Neural cell (in vitro differentiated cells): ENCODE data around the gene SMCR8.

Source experiments
- EZH2 ChIP-seq: fragments of 200-600, 300-800 bp; shearing (Covaris generic), sonication (generic); IDR thresholded peaks from 2 replicates; pipeline ENCODE4 v1.6.1; 2014; ENCODE audit warnings: antibody characterized with exemption, low read length, borderline replicate concordance, mild to moderate bottlenecking; ENCODE audit not compliant: insufficient read depth, poor library complexity, severe bottlenecking
- MXI1 ChIP-seq: fragments of 450-650 bp; conservative IDR thresholded peaks from 2 replicates; pipeline ENCODE4 v1.6.1; 2014; ENCODE audit warnings: antibody characterized with exemption, mild to moderate bottlenecking; ENCODE audit not compliant: poor library complexity, severe bottlenecking
- RAD21 ChIP-seq: fragments of 450-650 bp; conservative IDR thresholded peaks from 2 replicates; pipeline ENCODE4 v1.6.1; 2014; ENCODE audit warnings: antibody characterized with exemption, mild to moderate bottlenecking, moderate library complexity
- TAF1 ChIP-seq: IDR thresholded peaks from 2 replicates; pipeline ENCODE4 v1.6.1; 2012; ENCODE audit warnings: low read depth
- TF ChIP-seq, protein P1 (sequence below): fragments of 450-650 bp; IDR thresholded peaks from 2 replicates; pipeline ENCODE4 v1.5.1; 2014; ENCODE audit warnings: antibody characterized with exemption, mild to moderate bottlenecking, moderate library complexity; ENCODE audit not compliant: poor library complexity, severe bottlenecking

DNA sequence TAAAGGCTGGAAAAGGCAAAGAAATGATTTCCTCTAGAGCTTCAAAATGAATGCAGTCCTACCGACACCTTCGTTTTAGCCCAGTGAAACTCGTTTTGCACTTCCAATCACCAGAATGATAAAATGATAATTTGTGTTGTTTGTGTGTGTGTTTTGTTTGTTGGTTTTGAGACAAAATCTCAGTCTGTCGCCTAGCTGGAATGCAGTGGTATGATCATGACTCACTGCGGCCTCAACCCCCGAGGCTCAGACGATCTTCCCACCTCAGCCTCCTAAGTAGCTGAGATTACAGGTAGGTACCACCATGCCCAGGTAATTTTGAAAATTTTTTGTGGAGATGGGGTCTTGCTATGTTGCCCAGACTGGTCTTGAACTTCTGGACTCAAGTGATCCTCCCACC lies 59.1 kb downstream of the SMCR8 start:
- TF ChIP-seq RAD21 (no peak), EZH2 (no peak), TAF1 (no peak), MXI1 (no peak)
- TF ChIP-seq, protein P1, sequence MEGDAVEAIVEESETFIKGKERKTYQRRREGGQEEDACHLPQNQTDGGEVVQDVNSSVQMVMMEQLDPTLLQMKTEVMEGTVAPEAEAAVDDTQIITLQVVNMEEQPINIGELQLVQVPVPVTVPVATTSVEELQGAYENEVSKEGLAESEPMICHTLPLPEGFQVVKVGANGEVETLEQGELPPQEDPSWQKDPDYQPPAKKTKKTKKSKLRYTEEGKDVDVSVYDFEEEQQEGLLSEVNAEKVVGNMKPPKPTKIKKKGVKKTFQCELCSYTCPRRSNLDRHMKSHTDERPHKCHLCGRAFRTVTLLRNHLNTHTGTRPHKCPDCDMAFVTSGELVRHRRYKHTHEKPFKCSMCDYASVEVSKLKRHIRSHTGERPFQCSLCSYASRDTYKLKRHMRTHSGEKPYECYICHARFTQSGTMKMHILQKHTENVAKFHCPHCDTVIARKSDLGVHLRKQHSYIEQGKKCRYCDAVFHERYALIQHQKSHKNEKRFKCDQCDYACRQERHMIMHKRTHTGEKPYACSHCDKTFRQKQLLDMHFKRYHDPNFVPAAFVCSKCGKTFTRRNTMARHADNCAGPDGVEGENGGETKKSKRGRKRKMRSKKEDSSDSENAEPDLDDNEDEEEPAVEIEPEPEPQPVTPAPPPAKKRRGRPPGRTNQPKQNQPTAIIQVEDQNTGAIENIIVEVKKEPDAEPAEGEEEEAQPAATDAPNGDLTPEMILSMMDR: no peak
